HepG2 (cell line): ENCODE data around the gene THAP5. TPM values are rescaled to one million over a fixed set of nuclear protein-coding genes. Genes with fewer than 3 reads are reported as not detected.

Source experiments
- FOXC1 ChIP-seq: sonication (generic); formaldehyde crosslinking; IDR thresholded peaks from 2 replicates; pipeline ENCODE4 v1.8.0; 2022; ENCODE audit warnings: mild to moderate bottlenecking, missing genetic modification reagents, borderline replicate concordance
- GABPB1 ChIP-seq: IDR thresholded peaks from 2 replicates; pipeline ENCODE4 v1.6.1; 2016; ENCODE audit warnings: mild to moderate bottlenecking, missing genetic modification reagents, moderate library complexity, missing compliant biosample characterization
- JDP2 ChIP-seq: sonication (generic); formaldehyde crosslinking; IDR thresholded peaks from 2 replicates; pipeline ENCODE4 v1.8.1; 2022; ENCODE audit warnings: missing genetic modification reagents, borderline replicate concordance
- KMT2B ChIP-seq: IDR thresholded peaks from 2 replicates; pipeline ENCODE4 v1.6.1; 2016; ENCODE audit warnings: missing genetic modification reagents, missing compliant biosample characterization
- MIXL1 ChIP-seq: IDR thresholded peaks from 2 replicates; pipeline ENCODE4 v1.6.1; 2016
- RBFOX2 ChIP-seq: fragments of 200-400 bp; formaldehyde crosslinking; IDR thresholded peaks from 2 replicates; pipeline ENCODE4 v1.6.1; 2017; ENCODE audit warnings: low read depth, mild to moderate bottlenecking, low read length
- RELA ChIP-seq: sonication (generic); formaldehyde crosslinking; IDR thresholded peaks from 2 replicates; pipeline ENCODE4 v1.4.0; 2020; ENCODE audit warnings: missing genetic modification reagents
- SMAD1 ChIP-seq: sonication (generic); formaldehyde crosslinking; IDR thresholded peaks from 2 replicates; pipeline ENCODE4 v1.4.0; 2020; ENCODE audit warnings: missing genetic modification reagents, low read depth, mild to moderate bottlenecking, borderline replicate concordance
- ZKSCAN1 ChIP-seq: fragments of 150-350 bp; IDR thresholded peaks from 2 replicates; pipeline ENCODE4 v1.6.1; 2014; ENCODE audit warnings: low read length
- ZNF552 ChIP-seq: sonication (generic); formaldehyde crosslinking; IDR thresholded peaks from 2 replicates; pipeline ENCODE4 v1.9.0; 2022; ENCODE audit warnings: missing genetic modification reagents, mild to moderate bottlenecking, borderline replicate concordance
- ZNF674 ChIP-seq: sonication (generic); formaldehyde crosslinking; IDR thresholded peaks from 2 replicates; pipeline ENCODE4 v1.5.0; 2020; ENCODE audit warnings: low read depth, mild to moderate bottlenecking, missing genetic modification reagents
- ZNF878 ChIP-seq: sonication (generic); formaldehyde crosslinking; IDR thresholded peaks from 2 replicates; pipeline ENCODE4 v1.8.1; 2023; ENCODE audit warnings: mild to moderate bottlenecking, missing genetic modification reagents, moderate library complexity
- ZNF879 ChIP-seq: sonication (generic); formaldehyde crosslinking; IDR thresholded peaks from 2 replicates; pipeline ENCODE4 v1.8.1; 2023; ENCODE audit warnings: missing genetic modification reagents
- ZSCAN31 ChIP-seq: sonication (generic); formaldehyde crosslinking; IDR thresholded peaks from 2 replicates; pipeline ENCODE4 v1.5.0; 2020; ENCODE audit warnings: low read depth, mild to moderate bottlenecking, missing genetic modification reagents
- polyA plus RNA-seq, 8 experiments: library from polyadenylated mRNA; depleted of rRNA in 3 of 8; stranded (reverse) in 7 of 8; unstranded in 1 of 8; fragments of >200 nt; fragmentation: Illumina TruSeq in 4 of 8; extraction: Trizol in 4 of 8; gene quantifications; 2 replicates each; pipeline versions ENCODE4 v1.2.1 to v1.2.3, GENCODE V29; 2011 to 2016; ENCODE audit warnings: low read depth in 4 of 8, missing spikeins in 1 of 8, mixed read lengths in 1 of 8; ENCODE audit not compliant: insufficient read depth in 1 of 8
- total RNA-seq, 5 experiments: library from RNA; depleted of rRNA; stranded (reverse); fragments of >200 nt; fragmentation: Illumina TruSeq; extraction: Trizol; gene quantifications; 2 replicates each; pipeline ENCODE4 v1.2.3, GENCODE V29; 2016; ENCODE audit warnings: low read depth in 1 of 5
- TF ChIP-seq, protein P1 (sequence below): sonication (generic); formaldehyde crosslinking; IDR thresholded peaks from 2 replicates; pipeline ENCODE4 v1.8.0; 2022; ENCODE audit warnings: missing genetic modification reagents, mild to moderate bottlenecking, moderate library complexity, borderline replicate concordance
- TF ChIP-seq, protein P2 (sequence below): IDR thresholded peaks from 2 replicates; pipeline ENCODE4 v1.6.1; 2016; ENCODE audit warnings: low read depth, missing genetic modification reagents, missing compliant biosample characterization
- TF ChIP-seq, protein P3 (sequence below): sonication (generic); formaldehyde crosslinking; IDR thresholded peaks from 2 replicates; pipeline ENCODE4 v1.4.0; 2020; ENCODE audit warnings: mild to moderate bottlenecking, low read depth, missing genetic modification reagents
- TF ChIP-seq, protein P4 (sequence below): IDR thresholded peaks from 2 replicates; pipeline ENCODE4 v1.6.1; 2018; ENCODE audit warnings: missing genetic modification reagents, mild to moderate bottlenecking, missing compliant biosample characterization

Gene THAP5
- total and polyA plus RNA-seq, 2 of the 13 experiments (the other 11 are each of a cell fraction or from before 2014, with no cell fraction given), result 3.6 to 11.8 TPM

DNA sequence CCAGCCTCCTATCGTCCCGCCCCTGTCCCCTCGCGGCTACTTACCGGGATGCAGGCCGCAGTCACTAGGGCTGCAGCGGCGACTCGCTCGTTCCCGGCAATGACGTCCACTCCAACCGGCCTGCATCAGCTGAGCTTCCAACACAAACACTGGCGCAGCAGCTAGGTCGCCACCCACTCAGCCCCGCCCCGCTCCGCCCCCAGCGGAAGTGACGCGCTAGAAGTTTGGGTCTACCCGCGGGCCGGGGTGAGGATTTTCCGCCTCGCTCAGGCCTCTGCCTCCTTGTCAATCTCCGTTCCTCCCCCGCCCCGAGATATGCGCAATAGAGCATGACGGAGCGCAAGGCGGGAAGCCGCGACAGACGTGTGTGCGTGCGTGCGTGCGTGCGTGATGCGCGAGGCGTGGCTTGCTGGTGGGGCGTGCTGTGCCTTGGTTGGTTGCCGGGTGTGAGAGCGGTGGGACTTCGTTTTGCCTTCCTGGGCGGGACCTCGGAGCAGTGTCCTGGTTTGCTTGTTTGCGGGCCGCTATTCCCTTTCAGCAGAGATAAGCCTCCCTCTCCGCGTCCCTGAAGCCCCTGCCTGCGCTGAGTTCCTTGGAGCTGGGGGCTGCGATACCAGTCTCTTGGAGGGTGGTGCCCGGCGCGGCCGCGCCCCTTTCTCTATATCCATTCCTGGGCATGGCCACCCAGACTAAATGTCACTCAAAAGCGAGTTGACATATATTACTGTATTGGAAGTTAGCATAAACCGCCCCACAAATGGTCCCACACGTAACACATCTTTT is 43.3 kb downstream of the THAP5 start, which contains the start of gene PNPLA8 (continued):
- TF ChIP-seq, protein P1, sequence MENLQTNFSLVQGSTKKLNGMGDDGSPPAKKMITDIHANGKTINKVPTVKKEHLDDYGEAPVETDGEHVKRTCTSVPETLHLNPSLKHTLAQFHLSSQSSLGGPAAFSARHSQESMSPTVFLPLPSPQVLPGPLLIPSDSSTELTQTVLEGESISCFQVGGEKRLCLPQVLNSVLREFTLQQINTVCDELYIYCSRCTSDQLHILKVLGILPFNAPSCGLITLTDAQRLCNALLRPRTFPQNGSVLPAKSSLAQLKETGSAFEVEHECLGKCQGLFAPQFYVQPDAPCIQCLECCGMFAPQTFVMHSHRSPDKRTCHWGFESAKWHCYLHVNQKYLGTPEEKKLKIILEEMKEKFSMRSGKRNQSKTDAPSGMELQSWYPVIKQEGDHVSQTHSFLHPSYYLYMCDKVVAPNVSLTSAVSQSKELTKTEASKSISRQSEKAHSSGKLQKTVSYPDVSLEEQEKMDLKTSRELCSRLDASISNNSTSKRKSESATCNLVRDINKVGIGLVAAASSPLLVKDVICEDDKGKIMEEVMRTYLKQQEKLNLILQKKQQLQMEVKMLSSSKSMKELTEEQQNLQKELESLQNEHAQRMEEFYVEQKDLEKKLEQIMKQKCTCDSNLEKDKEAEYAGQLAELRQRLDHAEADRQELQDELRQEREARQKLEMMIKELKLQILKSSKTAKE (CRISPR knock-in tag), result no peak
- TF ChIP-seq, protein P2, sequence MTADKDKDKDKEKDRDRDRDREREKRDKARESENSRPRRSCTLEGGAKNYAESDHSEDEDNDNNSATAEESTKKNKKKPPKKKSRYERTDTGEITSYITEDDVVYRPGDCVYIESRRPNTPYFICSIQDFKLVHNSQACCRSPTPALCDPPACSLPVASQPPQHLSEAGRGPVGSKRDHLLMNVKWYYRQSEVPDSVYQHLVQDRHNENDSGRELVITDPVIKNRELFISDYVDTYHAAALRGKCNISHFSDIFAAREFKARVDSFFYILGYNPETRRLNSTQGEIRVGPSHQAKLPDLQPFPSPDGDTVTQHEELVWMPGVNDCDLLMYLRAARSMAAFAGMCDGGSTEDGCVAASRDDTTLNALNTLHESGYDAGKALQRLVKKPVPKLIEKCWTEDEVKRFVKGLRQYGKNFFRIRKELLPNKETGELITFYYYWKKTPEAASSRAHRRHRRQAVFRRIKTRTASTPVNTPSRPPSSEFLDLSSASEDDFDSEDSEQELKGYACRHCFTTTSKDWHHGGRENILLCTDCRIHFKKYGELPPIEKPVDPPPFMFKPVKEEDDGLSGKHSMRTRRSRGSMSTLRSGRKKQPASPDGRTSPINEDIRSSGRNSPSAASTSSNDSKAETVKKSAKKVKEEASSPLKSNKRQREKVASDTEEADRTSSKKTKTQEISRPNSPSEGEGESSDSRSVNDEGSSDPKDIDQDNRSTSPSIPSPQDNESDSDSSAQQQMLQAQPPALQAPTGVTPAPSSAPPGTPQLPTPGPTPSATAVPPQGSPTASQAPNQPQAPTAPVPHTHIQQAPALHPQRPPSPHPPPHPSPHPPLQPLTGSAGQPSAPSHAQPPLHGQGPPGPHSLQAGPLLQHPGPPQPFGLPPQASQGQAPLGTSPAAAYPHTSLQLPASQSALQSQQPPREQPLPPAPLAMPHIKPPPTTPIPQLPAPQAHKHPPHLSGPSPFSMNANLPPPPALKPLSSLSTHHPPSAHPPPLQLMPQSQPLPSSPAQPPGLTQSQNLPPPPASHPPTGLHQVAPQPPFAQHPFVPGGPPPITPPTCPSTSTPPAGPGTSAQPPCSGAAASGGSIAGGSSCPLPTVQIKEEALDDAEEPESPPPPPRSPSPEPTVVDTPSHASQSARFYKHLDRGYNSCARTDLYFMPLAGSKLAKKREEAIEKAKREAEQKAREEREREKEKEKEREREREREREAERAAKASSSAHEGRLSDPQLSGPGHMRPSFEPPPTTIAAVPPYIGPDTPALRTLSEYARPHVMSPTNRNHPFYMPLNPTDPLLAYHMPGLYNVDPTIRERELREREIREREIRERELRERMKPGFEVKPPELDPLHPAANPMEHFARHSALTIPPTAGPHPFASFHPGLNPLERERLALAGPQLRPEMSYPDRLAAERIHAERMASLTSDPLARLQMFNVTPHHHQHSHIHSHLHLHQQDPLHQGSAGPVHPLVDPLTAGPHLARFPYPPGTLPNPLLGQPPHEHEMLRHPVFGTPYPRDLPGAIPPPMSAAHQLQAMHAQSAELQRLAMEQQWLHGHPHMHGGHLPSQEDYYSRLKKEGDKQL (CRISPR knock-in tag), result 0 out of 2 replicates have a peak, but pooled peaks have one; percentile 47
- peak; percentile 46; the same call in 1 of the 2 replicates for TF ChIP-seq MIXL1
- peak; percentile 72; the same call in 1 of the 2 replicates for TF ChIP-seq ZNF552 (CRISPR knock-in tag)
- peak; percentile 95 for TF ChIP-seq FOXC1 (CRISPR knock-in tag)
- peak; percentile 86 for TF ChIP-seq RBFOX2
- peak; percentile 74 for TF ChIP-seq KMT2B (CRISPR knock-in tag)
- TF ChIP-seq, protein P3, sequence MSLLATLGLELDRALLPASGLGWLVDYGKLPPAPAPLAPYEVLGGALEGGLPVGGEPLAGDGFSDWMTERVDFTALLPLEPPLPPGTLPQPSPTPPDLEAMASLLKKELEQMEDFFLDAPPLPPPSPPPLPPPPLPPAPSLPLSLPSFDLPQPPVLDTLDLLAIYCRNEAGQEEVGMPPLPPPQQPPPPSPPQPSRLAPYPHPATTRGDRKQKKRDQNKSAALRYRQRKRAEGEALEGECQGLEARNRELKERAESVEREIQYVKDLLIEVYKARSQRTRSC, result no peak
- TF ChIP-seq SMAD1 (CRISPR knock-in tag), result peak; percentile 45; the same call in 1 of the 2 replicates
- peak; percentile 99 for TF ChIP-seq GABPB1 (CRISPR knock-in tag)
- peak; percentile 77; the same call in 1 of the 2 replicates for TF ChIP-seq ZNF878
- no peak for TF ChIP-seq ZNF879 (CRISPR knock-in tag)
- TF ChIP-seq, protein P4, sequence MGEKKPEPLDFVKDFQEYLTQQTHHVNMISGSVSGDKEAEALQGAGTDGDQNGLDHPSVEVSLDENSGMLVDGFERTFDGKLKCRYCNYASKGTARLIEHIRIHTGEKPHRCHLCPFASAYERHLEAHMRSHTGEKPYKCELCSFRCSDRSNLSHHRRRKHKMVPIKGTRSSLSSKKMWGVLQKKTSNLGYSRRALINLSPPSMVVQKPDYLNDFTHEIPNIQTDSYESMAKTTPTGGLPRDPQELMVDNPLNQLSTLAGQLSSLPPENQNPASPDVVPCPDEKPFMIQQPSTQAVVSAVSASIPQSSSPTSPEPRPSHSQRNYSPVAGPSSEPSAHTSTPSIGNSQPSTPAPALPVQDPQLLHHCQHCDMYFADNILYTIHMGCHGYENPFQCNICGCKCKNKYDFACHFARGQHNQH, result 0 out of 2 replicates have a peak, but pooled peaks have one; percentile 27
- 0 out of 2 replicates have a peak, but pooled peaks have one; percentile 19 for TF ChIP-seq RELA
- no peak for TF ChIP-seq ZSCAN31 (CRISPR knock-in tag)
- TF ChIP-seq ZNF674 (CRISPR knock-in tag), result no peak
- no peak for TF ChIP-seq ZKSCAN1
- no peak for TF ChIP-seq JDP2
